Suprapubic skin (tissue), 3 donors: ENCODE results near the gene FAM193A.

Experiments
- CTCF ChIP-seq, 2 donors: fragments of 200-600 bp in 1 of 2; fragments of 450-650 bp in 1 of 2; sonication (generic) in 1 of 2; IDR thresholded peaks; one replicate each; pipeline ENCODE4 v1.5.1; 2016 to 2019; ENCODE audit warnings: antibody characterized with exemption in 2 of 2, mild to moderate bottlenecking in 1 of 2, moderate library complexity in 1 of 2
- POLR2A ChIP-seq, 2 donors: fragments of 450-650 bp; IDR thresholded peaks; one replicate each; pipeline ENCODE4 v1.6.1; 2017; ENCODE audit warnings: antibody characterized with exemption in 2 of 2, mild to moderate bottlenecking in 2 of 2, moderate library complexity in 2 of 2

GRCh38 chr4:2651546-2651945, 115.1 kb downstream of the FAM193A start:
- TF ChIP-seq POLR2A (IDR thresholded peaks at IDR 0.05) (no peak), CTCF (IDR thresholded peaks at IDR 0.05) (no peak)
